ENCODE measurements around the gene GATM. TPM values are rescaled to one million over a fixed set of nuclear protein-coding genes. Genes with fewer than 3 reads are reported as not detected.

The GATM gene
- total RNA-seq, 4 donors from 2014 or later = 11.1 to 20.7 (median 16.7) TPM

DNA sequence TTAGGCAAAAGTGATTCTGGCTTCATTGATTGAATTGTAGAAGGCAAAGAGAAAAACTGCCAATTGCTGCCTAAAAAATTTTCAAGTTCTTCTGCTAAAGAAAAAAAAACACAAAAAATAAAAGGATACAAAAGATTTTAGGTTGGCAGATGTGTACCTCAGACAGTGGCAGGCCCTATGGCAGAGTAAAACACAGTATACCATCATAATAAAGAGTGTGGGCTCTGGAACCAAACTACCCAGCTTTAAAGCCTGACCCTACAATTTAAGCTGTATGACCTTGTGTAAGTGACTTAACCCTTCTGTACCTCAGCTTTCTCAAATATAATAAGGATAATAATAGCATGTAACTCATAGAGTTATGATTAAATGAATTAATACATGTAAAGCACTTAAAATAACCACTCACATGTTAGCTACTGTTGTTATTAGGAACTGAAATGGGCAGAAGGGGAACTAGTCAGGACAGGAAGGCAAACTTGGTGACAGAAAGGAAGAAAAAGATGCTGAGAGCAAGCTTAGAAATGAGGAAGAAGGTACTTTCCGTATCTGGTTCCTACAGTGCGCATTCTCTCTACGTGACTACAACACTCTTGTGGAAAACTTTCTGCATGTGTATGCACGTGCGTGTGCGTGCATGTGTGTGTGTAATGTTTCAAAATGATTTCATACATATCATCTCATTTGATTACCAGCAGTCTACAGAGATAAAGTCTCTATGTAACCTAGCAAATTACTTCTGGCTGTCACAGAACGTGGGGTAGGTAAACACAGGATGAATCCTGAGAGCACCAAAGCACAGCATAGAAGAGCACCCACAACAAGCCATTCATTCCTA lies 13.6 kb upstream of the GATM start:
- no peaks in the 10 kb centered on the region for H3K9me3 ChIP-seq
- peaks cover 0 to 16% (median 0%) of the 10 kb centered on the region in 3 donors for H3K4me1 ChIP-seq
- DNase-seq = no peak
- H3K36me3 ChIP-seq = no peaks in the 10 kb centered on the region
- TF ChIP-seq, protein P1, sequence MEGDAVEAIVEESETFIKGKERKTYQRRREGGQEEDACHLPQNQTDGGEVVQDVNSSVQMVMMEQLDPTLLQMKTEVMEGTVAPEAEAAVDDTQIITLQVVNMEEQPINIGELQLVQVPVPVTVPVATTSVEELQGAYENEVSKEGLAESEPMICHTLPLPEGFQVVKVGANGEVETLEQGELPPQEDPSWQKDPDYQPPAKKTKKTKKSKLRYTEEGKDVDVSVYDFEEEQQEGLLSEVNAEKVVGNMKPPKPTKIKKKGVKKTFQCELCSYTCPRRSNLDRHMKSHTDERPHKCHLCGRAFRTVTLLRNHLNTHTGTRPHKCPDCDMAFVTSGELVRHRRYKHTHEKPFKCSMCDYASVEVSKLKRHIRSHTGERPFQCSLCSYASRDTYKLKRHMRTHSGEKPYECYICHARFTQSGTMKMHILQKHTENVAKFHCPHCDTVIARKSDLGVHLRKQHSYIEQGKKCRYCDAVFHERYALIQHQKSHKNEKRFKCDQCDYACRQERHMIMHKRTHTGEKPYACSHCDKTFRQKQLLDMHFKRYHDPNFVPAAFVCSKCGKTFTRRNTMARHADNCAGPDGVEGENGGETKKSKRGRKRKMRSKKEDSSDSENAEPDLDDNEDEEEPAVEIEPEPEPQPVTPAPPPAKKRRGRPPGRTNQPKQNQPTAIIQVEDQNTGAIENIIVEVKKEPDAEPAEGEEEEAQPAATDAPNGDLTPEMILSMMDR (IDR thresholded peaks at IDR 0.05) = no peak
- no peak for TF ChIP-seq POLR2A (IDR thresholded peaks at IDR 0.05)
- peak overlapping the region in 1 of 4 donors; percentile 8 for H3K27ac ChIP-seq
- intact Hi-C loops (cut with DNase I) = loop anchor here (5.0 to 10.0 kb wide), 2 partner anchors 85 to 187 kb away; no protein-coding TSS in a partner anchor
- H3K27me3 ChIP-seq = peaks cover 0 to 14% (median 0%) of the 10 kb centered on the region in 4 donors
- 34 to 37% methylated on average over 7 of the region's 7 CpGs for WGBS, 2 donors
- no peak overlapping the region for H3K4me3 ChIP-seq

DNA sequence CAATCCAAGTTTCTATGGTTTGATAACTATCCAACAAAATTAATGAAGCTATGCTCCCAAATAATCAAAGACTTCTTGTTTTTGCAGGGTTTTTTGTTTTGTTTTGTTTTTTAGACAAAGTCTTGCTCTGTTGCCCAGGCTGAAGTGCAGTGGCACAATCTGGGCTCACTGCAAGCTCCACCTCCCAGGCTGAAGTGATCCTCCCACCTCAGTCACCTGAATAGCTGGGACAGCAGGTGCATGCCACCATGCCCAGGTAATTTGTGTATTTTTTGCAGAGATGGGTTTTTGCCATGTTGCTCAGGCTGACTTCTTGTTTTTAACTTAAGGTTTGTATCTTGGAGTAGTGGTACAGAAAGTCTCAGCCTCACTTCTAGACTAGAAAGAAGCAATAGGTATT lies 11.0 kb upstream of the GATM start:
- intact Hi-C loops (cut with DNase I) = no loop called here
- H3K9me3 ChIP-seq = no peaks in the 10 kb centered on the region
- H3K4me3 ChIP-seq = no peak overlapping the region
- DNase-seq = no peak
- H3K4me1 ChIP-seq = peaks cover 4 to 24% (median 11%) of the 10 kb centered on the region in 3 donors
- no peak overlapping the region for H3K27ac ChIP-seq
- peaks cover 0 to 4% (median 0%) of the 10 kb centered on the region in 4 donors for H3K27me3 ChIP-seq
- H3K36me3 ChIP-seq = no peaks in the 10 kb centered on the region
- TF ChIP-seq, protein P1 (IDR thresholded peaks at IDR 0.05) = no peak
- no peak for TF ChIP-seq POLR2A (IDR thresholded peaks at IDR 0.05)

DNA sequence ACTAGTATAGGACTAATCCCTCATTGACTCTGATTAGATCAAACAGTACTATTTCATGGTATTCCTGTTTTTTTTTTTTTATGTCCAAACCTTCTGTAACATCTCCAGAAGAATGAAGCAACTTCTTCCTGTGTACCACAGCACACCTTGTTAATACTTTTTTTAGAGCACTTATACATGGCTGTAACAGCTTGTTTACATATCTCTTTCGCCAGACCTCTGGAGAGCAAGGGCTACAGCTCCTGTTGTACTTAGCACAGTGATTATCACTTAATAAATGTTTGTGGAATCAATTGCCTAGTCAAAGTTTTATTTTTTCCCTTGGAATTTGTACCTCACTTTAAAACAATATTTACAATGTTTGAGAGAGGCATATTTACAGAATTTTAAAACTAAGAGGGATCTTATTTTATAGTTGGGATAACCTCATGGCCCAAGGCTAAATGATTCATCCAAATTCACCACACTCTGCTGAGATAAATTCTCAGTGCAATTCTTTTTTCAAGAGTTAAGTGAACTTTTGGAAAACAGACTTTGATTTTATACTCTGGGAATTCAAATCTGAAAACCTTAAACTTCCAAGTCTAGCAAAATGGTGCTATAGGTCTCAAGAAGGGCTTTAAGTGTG lies 9.2 kb upstream of the GATM start:
- no peak for TF ChIP-seq POLR2A (IDR thresholded peaks at IDR 0.05)
- TF ChIP-seq, protein P1 (IDR thresholded peaks at IDR 0.05) = no peak
- peaks cover 4 to 24% (median 11%) of the 10 kb centered on the region in 3 donors for H3K4me1 ChIP-seq
- intact Hi-C loops (cut with DNase I) = no loop called here
- no peaks in the 10 kb centered on the region for H3K36me3 ChIP-seq
- H3K27me3 ChIP-seq = peaks cover 0 to 4% (median 0%) of the 10 kb centered on the region in 4 donors
- DNase-seq = no peak
- H3K27ac ChIP-seq = no peak overlapping the region
- H3K4me3 ChIP-seq = no peak overlapping the region
- H3K9me3 ChIP-seq = no peaks in the 10 kb centered on the region
- 29 to 38% methylated on average over 1 of the region's 1 CpG for WGBS, 2 donors

DNA sequence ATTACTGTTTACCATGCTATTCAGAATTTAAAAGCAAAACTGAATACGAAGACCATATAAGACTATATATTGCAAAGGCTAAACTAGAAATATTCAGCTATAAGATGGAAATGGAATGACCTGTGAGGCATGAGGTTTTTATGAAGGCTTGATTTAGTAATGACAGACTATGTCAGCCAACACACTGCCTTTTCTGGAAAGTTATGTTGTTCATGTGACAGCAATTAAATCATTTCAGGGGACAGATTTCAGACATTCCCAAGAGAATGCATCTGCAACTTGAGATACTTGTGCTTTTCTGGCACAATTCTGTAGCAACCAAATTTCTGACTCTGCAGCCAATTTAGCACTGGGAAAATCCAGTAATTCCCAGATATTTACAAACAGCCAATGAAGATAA lies 8.6 kb upstream of the GATM start:
- Histone ChIP-seq H3K4me3 (no peak overlapping the region), H3K9me3 (no peaks in the 10 kb centered on the region), H3K27ac (peak overlapping the region in 1 of 4 donors; percentile 21), H3K4me1 (peaks cover 4 to 24% (median 11%) of the 10 kb centered on the region in 3 donors), H3K36me3 (no peaks in the 10 kb centered on the region), H3K27me3 (peaks cover 0 to 4% (median 0%) of the 10 kb centered on the region in 4 donors)
- TF ChIP-seq, protein P1 (IDR thresholded peaks at IDR 0.05) = no peak
- TF ChIP-seq POLR2A (IDR thresholded peaks at IDR 0.05) = no peak
- DNase-seq = no peak
- intact Hi-C loops (cut with DNase I) = no loop called here
- WGBS, 2 donors = 83 to 85% methylated on average over 1 of the region's 1 CpG

- H3K4me1 ChIP-seq = peaks cover 4 to 24% (median 11%) of the 10 kb centered on the region in 3 donors
- intact Hi-C loops (cut with DNase I) = no loop called here
- 34 to 37% methylated on average over 5 of the region's 5 CpGs for WGBS, 2 donors
- no peaks in the 10 kb centered on the region for H3K9me3 ChIP-seq
- H3K36me3 ChIP-seq = no peaks in the 10 kb centered on the region
- DNase-seq = no peak
- peaks cover 0 to 4% (median 0%) of the 10 kb centered on the region in 4 donors for H3K27me3 ChIP-seq
- H3K4me3 ChIP-seq = no peak overlapping the region
- TF ChIP-seq, protein P1 (IDR thresholded peaks at IDR 0.05) = no peak
- TF ChIP-seq POLR2A (IDR thresholded peaks at IDR 0.05) = no peak
- peak overlapping the region in 1 of 4 donors; percentile 21 for H3K27ac ChIP-seq
Observed at GRCh38 chr15:45386420-45386819, 8.1 kb upstream of the GATM start.

Data from esophagus squamous epithelium (tissue), 5 donors.